Left ventricle myocardium inferior (tissue), 1 donor: Measurements from ENCODE around the gene TMEM260. TPM values are rescaled to one million over a fixed set of nuclear protein-coding genes. Genes with fewer than 3 reads are reported as not detected.

Experiments used
- DNase-seq: peaks from one replicate; pipeline ENCODE4 v3.0.0-alpha.2; 2020
- H3K27ac ChIP-seq: fragments of 200-600 bp; replicated peaks from 2 replicates; pipeline ENCODE4 v1.8.0; 2021
- H3K27me3 ChIP-seq: fragments of 200-600 bp; 2 replicates; pipeline ENCODE4 v1.8.0; 2021; ENCODE audit warnings: low read depth
- H3K36me3 ChIP-seq: fragments of 200-600 bp; 2 replicates; pipeline ENCODE4 v1.8.0; 2021
- H3K4me1 ChIP-seq: fragments of 200-600 bp; 2 replicates; pipeline ENCODE4 v1.8.0; 2021
- H3K4me3 ChIP-seq: fragments of 200-600 bp; 2 replicates; pipeline ENCODE4 v1.8.0; 2021; ENCODE audit warnings: mild to moderate bottlenecking, moderate library complexity
- H3K9me3 ChIP-seq: fragments of 200-600 bp; replicated peaks from 2 replicates; pipeline ENCODE4 v1.8.0; 2021
- CTCF ChIP-seq: fragments of 200-600 bp; IDR thresholded peaks from 2 replicates; pipeline ENCODE4 v1.8.0; 2021; ENCODE audit warnings: antibody characterized with exemption, mild to moderate bottlenecking, borderline replicate concordance
- intact Hi-C: fragments of 100-400 bp; cut with micrococcal nuclease; formaldehyde crosslinking; loops from one replicate; pipeline ENCODE4 v1.11.0; 2022
- long read RNA-seq: library from polyadenylated mRNA; unstranded; transcript quantifications from one replicate; pipeline ENCODE4 v2.0.0, GENCODE V29; 2021
- total RNA-seq: library from RNA; stranded (reverse); fragmentation: NEBNext Ultra II Directional; extraction: Animal tissue kit (Norgen Biotek cat#: 25700); gene quantifications from one replicate; pipeline ENCODE4 v1.2.1, GENCODE V29; 2021
- donor health status: DM: no; HTN: yes; CAD: no; lungs with severe emphysema.

TMEM260 gene
- 5.1 TPM for total RNA-seq
- long read RNA-seq, full-length matches to known transcripts = 3 of 5 reads
- long read RNA-seq, partial matches to known transcripts = 0 of 5 reads
- long read RNA-seq, other reads (novel, unspliced or antisense) = 2 of 5 reads

- Histone ChIP-seq H3K36me3 (no peaks in the 10 kb centered on the region), H3K9me3 (no peaks in the 10 kb centered on the region), H3K27me3 (no peaks in the 10 kb centered on the region), H3K27ac (peak within 1 kb of the TSS; percentile 87), H3K4me3 (peak within 1 kb of the TSS; percentile 92), H3K4me1 (peaks cover 41% of the 10 kb centered on the region)
- peak; percentile 94 for TF ChIP-seq CTCF
- peak; percentile 85 for DNase-seq
- intact Hi-C loops = no loop called here
These were observed at the start of gene TMEM260 for GRCh38 chr14:56579345-56580220. Gene TMEM260 (plus strand): TSS chr14:56579798. CDS start chr14:56579915, 117 bp downstream.

GRCh38 chr14:56532546-56532945 is 47.1 kb upstream of the TMEM260 start:
- peaks cover 64% of the 10 kb centered on the region for H3K27me3 ChIP-seq
- intact Hi-C loops = no loop called here
- H3K27ac ChIP-seq = no peak overlapping the region
- no peaks in the 10 kb centered on the region for H3K4me1 ChIP-seq
- H3K36me3 ChIP-seq = no peaks in the 10 kb centered on the region
- no peak for TF ChIP-seq CTCF
- no peaks in the 10 kb centered on the region for H3K9me3 ChIP-seq
- no peak overlapping the region for H3K4me3 ChIP-seq
- no peak for DNase-seq

DNA sequence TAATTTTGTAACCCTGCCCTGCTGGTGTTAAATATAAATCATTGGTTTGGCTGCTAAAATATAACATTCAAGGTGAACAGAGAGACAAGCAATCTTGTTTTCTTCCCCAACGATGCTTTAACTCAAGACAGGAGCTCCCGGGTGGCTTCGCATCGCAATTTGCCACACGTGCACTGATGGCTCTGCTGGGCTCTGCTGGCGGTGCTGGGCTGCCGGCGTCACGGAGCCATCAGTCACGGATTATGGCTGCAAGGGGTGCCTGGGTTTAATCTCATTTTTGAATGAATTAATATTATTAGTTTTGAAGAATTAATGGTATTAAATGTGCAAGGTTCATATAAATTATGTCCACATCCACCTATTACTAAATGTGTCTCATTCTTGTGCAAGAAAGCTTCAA is 44.9 kb upstream of the TMEM260 start:
- DNase-seq = no peak
- H3K4me1 ChIP-seq = no peaks in the 10 kb centered on the region
- H3K9me3 ChIP-seq = no peaks in the 10 kb centered on the region
- intact Hi-C loops = no loop called here
- H3K27ac ChIP-seq = no peak overlapping the region
- H3K36me3 ChIP-seq = no peaks in the 10 kb centered on the region
- peaks cover 48% of the 10 kb centered on the region for H3K27me3 ChIP-seq
- TF ChIP-seq CTCF = no peak
- H3K4me3 ChIP-seq = no peak overlapping the region

DNA sequence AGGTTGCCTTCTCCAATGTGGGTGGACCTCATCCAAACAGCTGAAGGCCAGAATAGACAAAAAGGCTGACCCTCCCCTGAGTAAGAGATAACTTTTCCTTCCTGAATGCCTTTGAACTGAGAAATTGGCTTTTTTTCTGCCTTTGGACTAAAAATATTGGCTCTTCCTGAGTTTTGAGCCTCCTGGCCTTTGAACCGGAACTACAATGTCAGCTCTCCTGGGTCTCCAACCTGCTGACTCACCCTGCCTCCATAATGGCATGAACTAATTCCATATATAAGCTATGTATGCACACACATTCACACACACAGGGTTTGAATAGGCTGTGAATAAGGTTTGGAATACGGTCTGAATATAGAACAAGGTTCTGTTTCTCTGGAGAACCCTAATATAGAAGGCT is 39.7 kb upstream of the TMEM260 start:
- intact Hi-C loops = no loop called here
- no peaks in the 10 kb centered on the region for H3K4me1 ChIP-seq
- H3K27ac ChIP-seq = no peak overlapping the region
- DNase-seq = no peak
- H3K27me3 ChIP-seq = peaks cover 23% of the 10 kb centered on the region
- H3K4me3 ChIP-seq = no peak overlapping the region
- no peaks in the 10 kb centered on the region for H3K36me3 ChIP-seq
- H3K9me3 ChIP-seq = no peaks in the 10 kb centered on the region
- no peak for TF ChIP-seq CTCF

GRCh38 chr14:56543436-56543835 is 36.2 kb upstream of the TMEM260 start:
- Histone ChIP-seq H3K27me3 (peaks cover 6% of the 10 kb centered on the region), H3K4me1 (no peaks in the 10 kb centered on the region), H3K9me3 (no peaks in the 10 kb centered on the region), H3K4me3 (no peak overlapping the region), H3K36me3 (no peaks in the 10 kb centered on the region), H3K27ac (no peak overlapping the region)
- intact Hi-C loops = no loop called here
- DNase-seq = no peak
- TF ChIP-seq CTCF = no peak
